ENCODE measurements around the gene CDK4.
"Not testable (repeated sequence)": the region's sequence is repeated elsewhere in the genome, so short reads cannot be mapped to it uniquely, and the experiment has no call there.

CDK4 gene

DNA sequence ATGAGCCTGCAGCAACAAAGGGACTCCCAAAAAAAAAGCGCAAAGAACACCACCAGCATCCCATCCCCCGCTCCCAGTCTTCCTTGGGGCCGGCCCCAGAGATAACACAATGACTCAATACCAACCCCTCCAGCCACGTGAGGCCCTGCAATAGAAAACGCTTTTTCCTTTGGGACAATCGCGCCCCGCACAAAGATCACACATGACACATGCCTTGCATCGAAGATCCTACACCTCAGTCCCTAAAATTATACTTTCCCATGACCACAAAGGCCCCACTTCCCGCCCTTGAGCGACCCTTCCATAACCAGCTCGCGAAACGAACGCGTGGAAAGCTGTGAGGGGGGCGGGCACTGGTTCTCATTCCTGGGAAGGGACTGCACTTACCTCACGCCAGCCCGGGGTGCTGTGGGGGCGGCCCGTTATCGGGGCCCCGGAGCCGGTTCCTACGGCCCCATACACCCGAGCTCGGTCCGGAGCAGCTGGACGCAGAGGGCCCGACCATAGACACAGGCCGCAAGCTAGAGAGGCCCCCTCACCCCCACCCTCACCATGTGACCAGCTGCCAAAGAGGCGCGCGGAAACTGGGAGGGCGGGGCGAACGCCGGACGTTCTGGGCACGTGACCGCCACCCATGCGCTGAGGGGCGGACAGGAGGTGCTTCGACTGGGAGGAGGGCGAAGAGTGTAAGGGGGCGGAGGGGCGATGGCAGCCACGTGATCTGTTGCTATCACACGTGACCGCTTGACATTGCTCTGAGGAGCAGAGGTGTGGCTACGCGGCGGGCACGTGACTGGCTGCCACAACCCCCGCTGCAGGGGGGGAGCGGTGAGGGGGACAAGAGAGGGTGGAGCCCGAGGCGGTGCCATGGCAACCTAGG is at the start of gene CDK4:
TSS of gene CDK4 (minus strand) at position 523 of the 880 bp plus-strand sequence. CDS start 593 bp downstream, outside the sequence.
- DNase-seq, result peak; percentile 95 to 99 (median 98)

DNA sequence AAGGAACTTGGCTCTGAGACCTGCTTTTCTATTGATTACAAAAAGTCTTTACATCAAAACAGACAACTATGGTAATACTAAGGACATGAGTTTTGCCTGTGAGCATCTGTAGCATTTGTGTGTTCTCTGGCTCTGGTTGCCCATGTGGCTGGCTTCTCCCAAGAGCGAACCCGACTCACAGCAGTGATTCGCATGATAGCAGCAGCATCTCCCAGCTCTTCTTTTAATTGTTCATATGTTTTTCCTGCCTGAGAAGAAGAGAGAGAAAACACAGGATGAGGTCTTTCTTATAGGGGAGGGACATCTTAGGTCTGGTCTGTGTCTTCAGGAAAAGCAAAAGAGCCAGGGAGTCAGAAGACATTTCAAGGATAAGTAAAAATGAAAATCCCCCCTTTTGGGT is 48.9 kb upstream of the CDK4 start:
- no peak for DNase-seq

DNA sequence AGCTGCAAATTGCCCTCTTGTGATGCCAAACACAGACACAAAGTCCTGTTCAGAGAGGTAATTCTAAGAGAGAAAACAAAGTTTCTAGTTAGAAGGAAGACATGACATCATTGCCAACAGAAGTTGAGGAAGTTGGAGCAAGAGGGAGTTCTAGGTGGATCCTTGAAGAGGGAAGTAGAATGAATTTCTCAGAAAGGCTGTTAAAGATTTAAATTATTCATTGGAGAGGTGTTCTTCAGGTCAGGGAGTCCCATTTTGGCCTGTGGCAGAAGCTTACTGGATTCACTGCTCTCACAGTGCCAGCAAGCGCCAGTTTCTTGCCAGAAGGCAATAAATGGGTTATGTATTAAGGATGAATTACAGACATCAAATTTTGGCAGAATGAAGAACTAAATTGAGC is 45.8 kb upstream of the CDK4 start:
- DNase-seq, result no peak

- DNase-seq, result no peak
Measured at GRCh38 chr12:57796996-57797395, 44.9 kb upstream of the CDK4 start.

- DNase-seq, result no peak
Measured at GRCh38 chr12:57795354-57795753, 43.2 kb upstream of the CDK4 start.

DNA sequence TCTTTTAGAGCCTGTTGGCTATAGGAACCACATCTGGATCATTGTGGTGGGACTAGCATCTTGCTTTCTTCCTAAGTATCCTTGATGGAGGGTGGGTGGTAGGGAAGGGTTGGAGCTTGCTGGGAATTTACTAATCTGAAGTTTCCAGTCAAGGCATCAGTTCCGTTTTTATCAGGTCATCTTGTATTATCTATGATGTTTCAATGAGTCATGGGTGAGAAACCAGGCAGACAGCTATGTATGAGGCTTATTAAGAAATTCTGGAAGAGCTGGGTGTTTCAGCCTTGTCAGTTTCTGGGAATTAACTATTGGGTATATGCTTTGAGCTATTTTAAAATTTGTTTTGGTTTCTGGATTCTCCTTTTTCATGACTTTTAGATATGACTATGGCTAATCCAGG is 41.8 kb upstream of the CDK4 start:
- no peak for DNase-seq

DNA sequence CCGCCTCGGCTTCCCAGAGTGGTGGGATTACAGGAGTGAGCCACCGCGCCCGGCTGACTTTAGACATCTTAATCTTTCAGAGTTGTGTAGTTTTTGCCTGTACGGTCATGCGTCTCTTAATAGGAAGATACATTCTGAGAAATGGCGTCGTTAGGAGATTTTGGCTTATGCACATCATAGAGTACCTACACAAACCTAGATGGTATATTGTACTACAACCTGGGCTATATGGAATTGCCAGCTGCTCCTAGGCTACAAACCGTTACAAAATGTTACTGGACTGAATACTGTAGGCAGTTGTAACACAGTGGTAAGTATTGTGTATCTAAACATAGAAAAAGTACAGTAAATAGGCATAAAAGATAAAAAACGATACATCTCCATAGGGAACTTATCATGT is 31.8 kb upstream of the CDK4 start:
- DNase-seq, result no peak

GRCh38 chr12:57783466-57783801 is 31.3 kb upstream of the CDK4 start:
- DNase-seq, result no peak

- DNase-seq, result peak; percentile 86 to 95 (median 93)
Measured at GRCh38 chr12:57782608-57783465, 30.7 kb upstream of the CDK4 start, which contains the start of gene TSFM. Gene TSFM (plus strand): TSS chr12:57782787. CDS start chr12:57782802, 15 bp downstream.

- no peak for DNase-seq
Measured at GRCh38 chr12:57782243-57782607, 30.1 kb upstream of the CDK4 start.

- no peak for DNase-seq
Measured at GRCh38 chr12:57781801-57782200, 29.7 kb upstream of the CDK4 start.

DNA sequence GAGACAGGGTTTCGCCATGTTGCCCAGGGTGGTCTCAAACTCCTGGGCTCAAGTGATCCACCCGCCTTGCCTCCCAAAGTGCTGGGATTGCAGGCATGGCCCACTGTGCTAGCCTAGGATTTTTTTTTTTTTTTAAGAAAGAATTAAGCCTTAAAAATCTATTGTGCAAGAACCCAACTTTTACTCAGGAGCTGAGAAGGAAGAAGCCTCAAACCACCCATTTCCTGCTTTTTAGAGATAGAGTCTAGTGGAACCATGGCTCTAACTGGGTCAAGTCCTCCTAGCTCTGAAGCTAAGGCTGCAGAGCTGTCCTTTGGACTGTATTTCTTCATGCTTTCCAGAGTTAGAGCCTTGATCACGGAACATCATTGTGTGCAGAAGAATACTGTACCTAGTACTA is 29.1 kb upstream of the CDK4 start:
- no peak for DNase-seq

DNA sequence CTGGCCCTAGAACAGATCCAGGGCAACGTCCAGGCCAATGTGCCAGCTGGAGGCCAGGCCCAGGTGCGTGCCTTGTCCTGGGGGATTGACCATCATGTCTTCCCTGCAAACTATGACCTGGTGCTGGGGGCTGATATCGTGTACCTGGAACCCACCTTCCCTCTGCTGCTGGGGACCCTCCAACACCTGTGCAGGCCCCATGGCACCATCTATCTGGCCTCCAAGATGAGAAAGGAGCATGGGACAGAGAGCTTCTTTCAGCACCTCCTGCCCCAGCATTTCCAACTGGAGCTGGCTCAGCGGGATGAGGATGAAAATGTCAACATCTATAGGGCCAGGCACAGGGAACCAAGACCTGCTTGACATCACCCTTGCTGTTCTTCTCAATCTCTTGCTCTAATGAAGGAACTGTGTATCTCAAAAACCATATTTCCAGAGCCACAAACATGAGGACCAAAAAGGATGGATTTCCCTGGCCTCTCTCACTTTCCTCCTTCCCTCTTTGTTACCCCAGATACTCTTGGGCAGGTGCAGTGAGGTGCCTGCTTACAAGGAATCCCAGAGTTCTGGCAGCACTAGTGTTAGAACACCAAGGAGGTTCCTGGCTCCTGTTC is 28.3 kb upstream of the CDK4 start:
- no peak for DNase-seq

GRCh38 chr12:57779736-57780135 is 27.6 kb upstream of the CDK4 start:
- DNase-seq, result no peak

DNA sequence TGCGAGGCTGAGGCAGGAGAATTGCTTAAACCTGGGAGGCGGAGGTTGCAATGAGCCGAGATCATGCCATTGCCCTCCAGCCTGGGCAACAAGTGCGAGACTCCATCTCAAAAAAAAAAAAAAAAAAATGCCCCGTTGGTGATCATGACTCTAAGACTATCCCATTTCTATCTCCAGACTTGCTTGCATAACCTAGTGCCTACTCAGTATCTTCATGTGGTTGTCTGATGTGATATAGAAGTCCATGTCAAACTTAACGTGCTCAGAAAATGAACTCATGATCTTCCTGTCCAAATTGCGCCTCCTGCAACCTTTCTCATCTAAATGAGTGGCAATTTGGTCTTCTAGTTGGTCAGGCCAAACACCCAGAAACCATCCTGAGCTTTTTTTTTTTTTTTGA is 25.8 kb upstream of the CDK4 start:
- DNase-seq, result no peak

DNA sequence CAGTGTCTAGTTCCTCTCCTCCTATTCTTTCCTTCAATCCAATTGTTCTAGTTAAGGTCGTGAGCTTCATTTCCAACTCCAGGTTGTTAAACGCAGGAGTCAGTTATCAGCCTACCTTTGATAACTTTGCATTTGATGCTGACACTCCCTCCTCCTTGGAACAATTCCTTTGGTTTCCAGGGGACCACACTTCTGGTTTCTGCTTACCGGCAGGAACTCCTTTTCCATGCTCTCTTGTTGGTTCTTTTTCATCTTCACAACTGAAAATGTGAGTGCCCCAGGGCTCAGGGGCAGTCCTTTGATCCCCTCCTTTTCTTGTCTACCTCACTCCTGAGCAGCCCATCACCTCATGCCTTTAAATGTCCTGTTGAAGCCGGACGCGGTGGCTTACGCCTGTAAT is 25.3 kb upstream of the CDK4 start:
- DNase-seq, result no peak

DNA sequence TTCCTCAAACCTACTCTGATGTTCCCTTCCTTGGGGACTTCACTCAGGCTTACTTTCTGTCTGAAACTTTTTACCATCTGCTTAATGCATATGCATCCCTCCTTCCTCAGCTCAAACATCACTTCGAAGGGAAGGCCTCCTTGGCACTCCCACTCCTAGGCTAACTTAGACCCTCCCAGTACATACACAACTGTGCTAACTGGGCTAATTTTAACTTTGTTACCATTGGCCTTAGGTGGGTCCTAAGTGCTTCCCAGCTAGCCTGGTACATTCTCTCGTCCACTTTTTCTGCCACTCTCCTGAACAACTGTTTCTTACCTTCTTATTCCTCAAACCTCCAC is 24.1 kb upstream of the CDK4 start:
- no peak for DNase-seq

- DNase-seq, result no peak
Measured at GRCh38 chr12:57775563-57776246, 23.6 kb upstream of the CDK4 start.

DNA sequence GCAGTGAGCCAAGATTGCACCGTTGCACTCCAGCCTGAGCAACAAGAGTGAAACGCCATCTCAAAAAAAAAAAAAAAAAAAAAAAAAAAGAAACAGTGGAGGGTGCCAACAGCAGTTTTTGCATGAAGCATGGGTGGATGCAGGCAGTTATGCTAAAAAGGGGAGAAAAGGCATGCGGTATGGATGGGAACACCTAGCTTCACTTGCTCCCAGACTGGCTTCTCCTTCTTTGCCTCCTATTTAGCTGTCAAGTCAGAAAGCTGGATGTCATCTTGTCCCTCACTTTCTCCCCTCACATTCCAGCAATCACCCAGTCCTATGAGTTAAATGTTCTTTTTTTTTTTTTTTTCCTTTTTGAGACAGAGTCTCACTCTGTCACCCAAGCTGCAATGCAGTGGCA is 22.9 kb upstream of the CDK4 start:
- no peak for DNase-seq

GRCh38 chr12:57774634-57775033 is 22.5 kb upstream of the CDK4 start:
- not testable (repeated sequence) for DNase-seq

DNA sequence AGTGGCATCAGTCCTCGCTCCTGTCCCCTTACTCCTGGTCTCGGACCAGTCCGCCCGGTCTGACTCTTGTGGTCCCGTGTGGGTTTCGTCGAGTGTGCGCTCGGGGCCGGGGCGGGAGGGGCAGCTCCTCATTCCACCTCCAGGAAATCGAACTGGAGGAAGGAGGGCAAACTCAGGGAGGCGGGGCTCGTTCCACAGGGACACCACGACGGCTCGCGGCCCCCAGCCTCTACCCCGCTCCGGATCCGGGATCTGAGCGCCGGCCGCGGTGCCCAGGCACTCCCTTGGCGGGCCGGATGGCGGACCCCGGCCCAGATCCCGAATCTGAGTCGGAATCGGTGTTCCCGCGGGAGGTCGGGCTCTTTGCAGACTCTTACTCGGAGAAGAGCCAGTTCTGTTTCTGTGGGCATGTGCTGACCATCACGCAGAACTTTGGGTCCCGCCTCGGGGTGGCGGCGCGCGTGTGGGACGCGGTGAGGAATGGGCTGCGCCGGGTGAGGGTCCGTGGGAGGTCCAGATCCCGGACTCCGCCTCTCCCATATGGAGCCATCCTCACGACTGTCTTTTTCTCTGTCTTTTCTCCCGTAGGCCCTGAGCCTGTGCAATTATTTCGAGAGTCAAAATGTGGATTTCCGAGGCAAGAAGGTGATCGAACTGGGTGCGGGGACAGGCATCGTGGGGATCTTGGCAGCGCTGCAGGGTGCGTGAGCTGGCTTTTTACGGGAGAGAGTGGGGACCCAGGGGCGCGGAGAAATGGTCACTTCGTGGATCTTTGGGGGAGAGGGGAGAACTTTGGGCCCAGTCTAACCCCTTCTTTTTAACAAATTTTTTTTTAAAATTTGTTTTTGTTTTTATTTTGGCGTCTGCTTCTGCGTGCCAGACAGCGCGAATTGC is 20.6 kb upstream of the CDK4 start, which contains the start of gene EEF1AKMT3:
TSS of gene EEF1AKMT3 (plus strand) at position 186 of the 894 bp plus-strand sequence. CDS start at position 297, 111 bp downstream.
- DNase-seq, result peak in 1 of 6 experiments; percentile 36

All from stimulated activated naive CD4-positive, alpha-beta T cell (primary cell).